OCI-LY3 (cell line): ENCODE data around the gene DAP.

Experiments
- EZH2phosphoT487 ChIP-seq: fragments of 200-600 bp; shearing (Covaris generic); IDR thresholded peaks from 2 replicates; pipeline ENCODE4 v1.6.1; 2018; ENCODE audit warnings: antibody characterized with exemption, mixed run types, low read depth
- TF ChIP-seq, protein P1 (sequence below): fragments of 200-600, 300-600 bp; sonication (generic); IDR thresholded peaks from 2 replicates; pipeline ENCODE4 v1.5.1; 2014; ENCODE audit warnings: antibody characterized with exemption, low read length, low read depth

GRCh38 chr5:10726179-10726912 is 34.7 kb downstream of the DAP start:
- TF ChIP-seq, protein P1, sequence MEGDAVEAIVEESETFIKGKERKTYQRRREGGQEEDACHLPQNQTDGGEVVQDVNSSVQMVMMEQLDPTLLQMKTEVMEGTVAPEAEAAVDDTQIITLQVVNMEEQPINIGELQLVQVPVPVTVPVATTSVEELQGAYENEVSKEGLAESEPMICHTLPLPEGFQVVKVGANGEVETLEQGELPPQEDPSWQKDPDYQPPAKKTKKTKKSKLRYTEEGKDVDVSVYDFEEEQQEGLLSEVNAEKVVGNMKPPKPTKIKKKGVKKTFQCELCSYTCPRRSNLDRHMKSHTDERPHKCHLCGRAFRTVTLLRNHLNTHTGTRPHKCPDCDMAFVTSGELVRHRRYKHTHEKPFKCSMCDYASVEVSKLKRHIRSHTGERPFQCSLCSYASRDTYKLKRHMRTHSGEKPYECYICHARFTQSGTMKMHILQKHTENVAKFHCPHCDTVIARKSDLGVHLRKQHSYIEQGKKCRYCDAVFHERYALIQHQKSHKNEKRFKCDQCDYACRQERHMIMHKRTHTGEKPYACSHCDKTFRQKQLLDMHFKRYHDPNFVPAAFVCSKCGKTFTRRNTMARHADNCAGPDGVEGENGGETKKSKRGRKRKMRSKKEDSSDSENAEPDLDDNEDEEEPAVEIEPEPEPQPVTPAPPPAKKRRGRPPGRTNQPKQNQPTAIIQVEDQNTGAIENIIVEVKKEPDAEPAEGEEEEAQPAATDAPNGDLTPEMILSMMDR, result no peak
- no peak for TF ChIP-seq EZH2phosphoT487
